ENCODE results near the gene SEC16A.

DNA sequence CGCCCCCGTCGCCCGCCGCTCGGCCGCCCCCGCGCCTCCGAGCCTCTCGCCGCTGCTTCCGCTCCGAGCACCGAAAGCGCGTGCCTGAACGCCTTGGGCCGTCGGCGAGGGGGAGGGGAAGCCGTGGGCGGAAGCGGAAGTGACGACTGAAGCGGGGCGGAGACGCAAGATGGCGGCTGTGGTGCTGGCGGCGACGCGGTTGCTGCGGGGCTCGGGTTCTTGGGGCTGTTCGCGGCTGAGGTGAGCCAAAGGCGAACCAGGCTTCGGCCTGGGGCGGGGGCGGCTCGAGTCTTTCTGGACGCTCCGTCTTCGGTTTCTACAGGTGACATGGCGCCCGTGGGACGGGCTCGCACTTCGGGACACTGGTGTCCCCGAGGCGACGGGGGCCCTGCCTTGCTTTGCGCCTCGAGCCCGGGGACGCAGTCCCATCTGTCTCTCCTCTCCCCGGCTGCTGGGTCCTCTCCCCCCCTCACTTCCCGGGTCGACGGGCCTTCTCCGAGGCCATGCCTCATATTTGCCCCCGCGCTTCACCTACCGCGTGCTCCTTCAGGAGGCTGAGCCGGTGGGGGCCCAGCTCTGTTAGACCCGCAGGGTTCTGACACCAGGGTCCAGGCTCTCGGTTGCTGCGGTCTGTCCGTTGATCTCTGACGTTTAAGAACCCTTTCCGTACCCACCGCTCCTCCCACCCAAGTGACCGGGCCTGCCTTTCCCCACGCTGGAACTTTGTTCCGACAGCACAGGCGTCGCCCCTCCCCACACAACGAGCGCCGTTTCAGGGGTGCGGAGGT, 72.1 kb downstream of the SEC16A start, which contains the start of the genes ENTR1 and PMPCA:
- TF ChIP-seq, protein P1, sequence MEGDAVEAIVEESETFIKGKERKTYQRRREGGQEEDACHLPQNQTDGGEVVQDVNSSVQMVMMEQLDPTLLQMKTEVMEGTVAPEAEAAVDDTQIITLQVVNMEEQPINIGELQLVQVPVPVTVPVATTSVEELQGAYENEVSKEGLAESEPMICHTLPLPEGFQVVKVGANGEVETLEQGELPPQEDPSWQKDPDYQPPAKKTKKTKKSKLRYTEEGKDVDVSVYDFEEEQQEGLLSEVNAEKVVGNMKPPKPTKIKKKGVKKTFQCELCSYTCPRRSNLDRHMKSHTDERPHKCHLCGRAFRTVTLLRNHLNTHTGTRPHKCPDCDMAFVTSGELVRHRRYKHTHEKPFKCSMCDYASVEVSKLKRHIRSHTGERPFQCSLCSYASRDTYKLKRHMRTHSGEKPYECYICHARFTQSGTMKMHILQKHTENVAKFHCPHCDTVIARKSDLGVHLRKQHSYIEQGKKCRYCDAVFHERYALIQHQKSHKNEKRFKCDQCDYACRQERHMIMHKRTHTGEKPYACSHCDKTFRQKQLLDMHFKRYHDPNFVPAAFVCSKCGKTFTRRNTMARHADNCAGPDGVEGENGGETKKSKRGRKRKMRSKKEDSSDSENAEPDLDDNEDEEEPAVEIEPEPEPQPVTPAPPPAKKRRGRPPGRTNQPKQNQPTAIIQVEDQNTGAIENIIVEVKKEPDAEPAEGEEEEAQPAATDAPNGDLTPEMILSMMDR (IDR thresholded peaks at IDR 0.05; ENCODE audit: insufficient read depth, low read length): no peak
- TF ChIP-seq REST (IDR thresholded peaks at IDR 0.05; ENCODE audit: insufficient replicate concordance, low read depth): no peak
